ENCODE measurements around the gene LRRC4.

The LRRC4 gene

DNA sequence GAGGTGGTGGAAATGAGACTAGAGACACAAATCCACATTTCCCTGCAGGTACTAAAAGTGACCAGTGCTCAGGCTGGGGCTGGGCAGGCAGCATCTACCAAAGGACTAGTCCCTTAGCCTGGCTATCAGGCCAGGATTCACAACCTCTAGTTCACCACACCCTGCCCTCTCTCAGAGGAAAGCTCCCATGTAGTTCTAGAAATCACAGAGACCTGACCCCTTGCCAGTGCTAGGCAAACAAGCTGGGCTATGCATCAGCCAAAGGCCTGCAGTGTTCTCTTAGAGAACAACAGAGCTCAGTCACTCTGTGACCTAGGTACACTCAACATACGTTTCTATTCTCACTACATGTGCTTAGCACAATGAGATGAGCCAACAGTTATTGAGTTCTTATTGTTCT, 26.7 kb upstream of the LRRC4 start:
- DNase-seq = no peak

DNA sequence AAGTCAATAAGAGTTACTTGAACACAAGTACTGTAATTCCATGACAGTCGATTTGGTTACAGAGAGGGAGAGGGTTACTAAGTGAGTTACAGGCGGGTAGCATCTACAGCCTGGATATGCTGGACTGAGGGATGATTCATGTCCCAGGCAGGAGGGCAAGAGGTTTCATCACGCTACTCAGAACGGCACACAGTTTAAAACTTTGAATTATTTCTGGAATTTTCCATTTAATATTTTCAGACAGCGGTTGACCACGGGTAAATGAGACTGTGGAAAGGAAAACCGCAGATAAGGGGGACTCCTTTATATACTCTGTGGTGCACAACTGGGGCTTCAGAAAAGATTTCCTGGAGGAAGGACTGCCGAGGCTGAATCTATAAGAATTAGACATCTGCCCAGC, 25.7 kb upstream of the LRRC4 start:
- DNase-seq = no peak

DNA sequence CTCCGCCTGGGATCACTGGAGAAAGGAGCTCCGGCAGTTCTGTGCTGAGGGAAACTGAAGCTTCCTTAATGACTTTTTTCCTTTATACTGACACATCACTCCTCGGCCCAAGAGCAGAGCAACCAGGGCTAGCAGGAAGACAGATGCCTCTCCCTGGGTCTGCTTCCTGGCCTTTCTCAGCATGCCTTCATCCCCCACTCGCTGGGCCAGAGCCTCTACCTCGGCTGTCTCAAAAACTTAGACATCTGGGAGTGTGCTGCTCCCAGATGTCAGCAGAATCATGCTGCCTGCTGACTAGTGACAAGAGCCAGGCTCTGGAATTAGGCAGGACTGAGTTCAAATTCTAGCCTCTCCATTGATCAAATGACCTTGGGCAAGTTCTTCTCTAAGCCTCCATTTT, 24.4 kb upstream of the LRRC4 start:
- no peak for DNase-seq

DNA sequence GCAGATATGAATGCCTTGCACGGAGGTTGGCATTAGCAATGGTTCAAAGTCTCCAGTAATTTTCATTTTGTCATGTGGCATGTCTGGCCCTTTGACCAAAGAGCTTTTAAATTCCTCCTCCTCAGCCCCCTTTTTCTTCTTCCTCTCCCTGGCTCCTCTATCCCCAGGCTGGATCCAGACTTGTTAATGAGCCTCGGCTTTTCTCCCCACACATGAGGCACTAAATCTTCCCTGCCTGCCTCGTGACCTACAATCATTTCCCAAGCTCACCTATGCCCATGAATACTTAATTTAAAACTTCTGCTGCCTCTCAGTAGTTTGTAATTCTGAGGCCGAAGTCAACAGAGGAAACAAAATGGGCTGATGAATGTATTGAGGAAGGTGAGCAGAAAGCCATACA, 23.3 kb upstream of the LRRC4 start:
- DNase-seq = no peak

DNA sequence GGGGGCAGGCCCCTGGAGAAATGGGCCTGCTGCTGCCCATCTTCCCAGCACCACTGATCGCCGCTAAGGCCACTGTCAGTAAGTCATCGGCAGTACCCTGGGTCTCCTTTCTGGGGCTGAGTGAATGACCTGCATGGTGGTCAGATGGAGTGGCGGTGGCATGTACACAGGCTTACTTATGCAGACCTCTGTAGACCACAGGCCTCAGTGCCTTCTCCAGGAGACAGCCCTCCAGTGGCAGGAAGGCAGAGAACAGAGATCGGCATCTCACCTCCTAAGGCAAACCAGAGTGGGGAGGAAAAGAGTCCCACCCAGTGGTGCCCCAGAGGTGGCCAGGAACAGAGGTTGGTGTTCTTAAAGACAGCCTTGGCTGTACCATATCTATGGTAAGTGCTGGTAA, 22.8 kb upstream of the LRRC4 start:
- DNase-seq = no peak

DNA sequence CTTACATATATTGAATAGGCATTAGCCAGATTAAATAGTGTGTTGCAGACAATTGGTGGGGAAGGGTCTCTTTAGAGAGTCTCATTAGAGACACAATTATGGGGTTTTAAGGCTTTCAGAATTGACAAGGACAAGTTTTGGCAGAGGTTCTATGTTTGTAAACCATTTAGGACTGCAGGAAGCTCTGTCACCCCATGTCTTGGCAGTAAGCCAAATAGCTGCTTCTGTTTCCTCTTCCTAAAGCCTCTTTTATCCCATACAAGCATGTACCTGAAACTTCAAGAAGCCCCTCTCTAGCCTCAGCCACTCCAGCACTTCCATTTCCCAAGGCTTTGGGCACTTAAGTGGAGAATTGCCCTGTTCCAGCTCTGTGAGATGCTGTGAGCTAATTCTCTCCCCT, 21.8 kb upstream of the LRRC4 start:
- peak; percentile 85 for DNase-seq

DNA sequence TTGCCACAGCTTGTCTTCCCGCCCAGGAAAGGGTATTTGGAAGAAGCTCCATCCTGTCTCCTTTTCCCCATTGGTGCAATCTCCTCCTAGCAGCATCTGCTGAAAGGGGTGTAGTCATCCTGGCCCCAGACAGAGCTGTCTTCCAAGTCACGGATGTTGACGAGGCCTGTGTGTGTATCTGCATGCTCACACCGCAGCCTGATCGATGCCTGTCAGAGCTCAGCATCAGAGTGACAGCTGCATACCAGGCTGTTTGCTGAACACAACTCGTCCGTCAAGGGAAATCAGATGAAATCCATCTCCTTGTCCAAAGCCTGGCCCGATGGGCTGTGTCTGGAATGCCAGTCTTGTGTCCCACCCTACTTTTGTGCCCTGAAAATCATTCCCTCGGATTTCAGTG, 21.2 kb upstream of the LRRC4 start:
- peak; percentile 24 for DNase-seq

DNA sequence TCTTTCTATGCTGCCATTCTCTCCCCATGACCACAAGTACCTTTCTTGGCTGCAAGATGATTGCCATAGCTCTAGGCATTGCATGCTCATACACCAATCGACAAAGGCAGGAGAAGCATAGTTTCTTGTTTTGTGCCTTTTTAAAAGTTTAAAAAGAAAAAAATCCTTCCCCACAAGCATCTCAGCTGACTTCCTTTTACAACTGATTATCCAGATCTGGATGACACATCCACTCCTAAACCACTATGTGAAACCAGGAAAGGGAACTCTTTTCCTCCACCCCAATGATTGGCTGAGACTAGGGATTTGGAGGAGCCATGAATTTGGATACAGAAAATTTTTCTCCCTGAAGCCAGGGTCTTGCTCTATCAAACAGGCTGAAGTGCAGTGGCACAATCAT, 14.5 kb upstream of the LRRC4 start:
- no peak for DNase-seq

DNA sequence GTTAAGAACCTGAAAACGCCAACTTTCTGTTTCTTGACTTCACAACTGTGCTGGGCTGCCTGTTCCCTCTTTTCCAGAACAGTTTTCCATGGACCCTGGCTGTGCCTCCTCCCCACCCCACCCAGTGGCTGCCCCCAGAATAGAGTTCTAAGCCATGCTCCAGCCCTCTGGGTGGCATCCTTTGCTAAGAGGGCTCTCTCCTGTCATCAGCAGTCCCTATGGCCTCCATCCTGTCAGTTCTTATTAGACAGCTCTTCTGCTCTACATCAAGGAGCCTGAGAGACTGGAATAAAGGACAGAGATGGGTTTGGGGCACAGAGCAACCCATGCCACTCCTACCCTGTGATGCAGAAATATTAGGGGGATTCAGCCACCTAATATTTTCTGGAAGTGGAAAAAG, 13.9 kb upstream of the LRRC4 start:
- peak; percentile 35 for DNase-seq

DNA sequence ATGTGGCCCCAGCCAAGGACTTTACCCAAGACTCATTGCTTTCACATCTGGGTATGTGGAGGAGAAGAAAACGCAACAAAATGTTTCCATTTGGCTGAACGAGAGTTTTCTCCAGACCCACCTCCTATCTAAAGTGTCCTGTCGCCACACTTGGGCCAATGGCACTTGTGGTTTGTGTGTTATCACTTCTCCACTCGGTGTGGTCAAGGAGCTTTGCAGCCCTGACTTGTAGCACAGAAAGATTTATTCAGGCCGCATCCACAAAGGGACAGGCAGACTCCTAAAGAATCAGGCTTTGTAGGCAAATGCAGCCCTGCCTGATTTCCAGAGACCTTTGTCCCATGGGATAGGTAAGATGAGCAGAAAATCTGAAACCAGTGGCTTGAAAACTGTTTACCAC, 12.8 kb upstream of the LRRC4 start:
- peak; percentile 14 for DNase-seq

DNA sequence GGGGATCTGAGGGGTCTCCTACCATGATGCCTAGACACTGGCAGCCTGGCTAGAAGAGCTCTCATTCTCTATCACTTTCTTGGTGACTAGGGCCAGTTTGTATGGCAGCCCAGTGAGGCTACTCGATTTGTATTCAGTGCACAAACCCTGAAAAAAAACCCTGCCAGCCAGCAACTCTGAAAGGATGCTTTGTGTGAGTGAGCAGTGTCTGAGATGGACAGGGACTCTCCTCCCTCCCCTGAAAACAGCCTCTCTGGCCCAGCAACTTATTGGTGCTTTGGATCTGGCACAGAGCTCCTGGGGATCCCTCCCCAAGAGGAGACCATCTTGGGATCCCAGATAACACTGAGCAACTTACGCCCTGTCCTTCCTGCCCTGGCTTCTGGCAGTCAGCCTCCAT, 10.8 kb upstream of the LRRC4 start:
- no peak for DNase-seq

DNA sequence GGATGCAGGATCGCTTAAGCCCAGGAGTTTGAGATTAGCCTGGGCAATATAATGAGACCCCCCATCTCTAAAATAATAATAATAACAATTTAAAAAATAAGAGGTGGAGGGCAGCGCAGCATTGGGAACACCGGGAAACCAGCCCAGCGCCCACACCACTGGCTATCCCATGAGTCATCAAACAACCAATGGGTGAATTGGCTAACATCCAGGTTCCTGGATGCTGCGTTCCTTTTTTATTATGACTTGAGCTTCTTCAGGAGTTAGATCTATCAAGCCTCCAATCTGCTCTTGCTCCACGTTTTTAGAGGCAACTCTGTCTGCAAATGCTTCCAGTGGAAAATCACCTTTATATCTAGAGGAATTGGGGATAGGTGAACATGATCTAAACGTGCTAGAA, 10.0 kb upstream of the LRRC4 start:
- DNase-seq = no peak

DNA sequence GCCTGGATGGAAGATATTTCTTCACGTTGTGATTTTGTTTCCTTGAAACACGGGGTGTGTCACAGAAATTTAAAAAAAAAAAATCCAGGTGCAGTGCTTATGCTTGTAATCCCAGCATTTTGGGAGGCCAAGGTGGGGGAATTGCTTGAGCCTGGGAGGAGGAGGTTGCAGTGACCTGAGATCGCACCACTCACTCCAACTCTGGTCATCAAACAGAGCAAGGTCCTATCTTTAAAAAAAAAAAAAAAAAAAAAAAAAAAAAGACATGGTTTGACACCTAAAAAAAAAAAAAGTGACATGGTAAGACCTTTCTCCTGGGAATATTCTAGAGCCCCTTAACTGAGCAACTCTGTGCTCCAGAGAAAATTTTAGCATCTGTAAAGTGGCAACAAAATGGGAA, 9.0 kb upstream of the LRRC4 start:
- no peak for DNase-seq

DNA sequence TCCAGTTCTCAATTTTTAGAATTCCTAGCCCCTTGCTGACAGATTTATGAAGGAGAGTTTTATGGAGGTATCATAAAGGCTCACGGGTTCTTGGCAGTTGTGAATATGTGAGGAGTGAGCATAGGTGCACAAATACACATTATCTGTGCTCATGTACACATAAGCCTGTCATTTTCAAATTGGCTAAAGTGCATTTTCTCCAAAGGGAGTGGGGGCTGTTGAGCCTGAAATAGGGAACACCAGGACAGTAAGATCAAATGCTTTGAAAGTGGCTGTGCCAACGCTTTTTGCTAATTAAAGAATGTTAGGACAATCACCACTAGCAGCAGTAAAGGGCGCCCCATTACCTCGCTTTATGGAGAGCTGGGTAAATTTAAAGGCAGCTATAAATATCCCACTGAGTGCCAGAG, 8.3 kb upstream of the LRRC4 start:
- DNase-seq = no peak

DNA sequence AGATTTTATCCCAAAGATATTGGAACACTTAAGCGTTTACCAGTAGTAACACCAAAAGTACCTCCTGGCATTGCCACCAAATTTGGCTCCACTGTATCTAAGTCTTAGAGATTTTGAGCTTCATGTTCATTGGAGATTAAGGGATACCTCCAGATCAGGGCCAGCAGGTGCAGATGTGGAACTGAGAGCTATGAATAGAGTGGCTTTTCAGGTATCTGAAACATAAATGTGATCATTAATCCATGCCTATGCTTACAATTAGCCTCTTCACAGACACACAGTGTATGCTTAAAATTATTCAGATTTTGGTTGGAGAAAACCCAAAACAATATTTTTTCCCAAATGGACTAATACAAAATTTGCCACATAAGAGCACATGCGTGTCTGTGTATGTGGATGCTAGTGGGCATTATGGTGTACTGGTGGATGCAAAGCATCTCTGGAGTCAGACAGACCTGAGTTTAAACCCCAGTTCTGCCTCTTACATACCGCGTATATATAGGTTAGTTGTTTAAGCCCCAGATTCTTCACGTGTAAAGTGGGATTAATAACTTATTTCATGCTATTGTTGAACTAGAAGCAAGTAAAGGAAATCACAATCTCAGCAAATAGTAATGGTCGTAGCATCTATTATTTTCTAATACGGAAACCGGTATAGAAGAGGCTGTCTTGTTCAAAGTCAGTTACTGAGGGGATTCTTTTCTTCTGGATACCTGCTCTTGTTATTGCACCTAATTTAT, 6.8 kb upstream of the LRRC4 start:
- no peak for DNase-seq

DNA sequence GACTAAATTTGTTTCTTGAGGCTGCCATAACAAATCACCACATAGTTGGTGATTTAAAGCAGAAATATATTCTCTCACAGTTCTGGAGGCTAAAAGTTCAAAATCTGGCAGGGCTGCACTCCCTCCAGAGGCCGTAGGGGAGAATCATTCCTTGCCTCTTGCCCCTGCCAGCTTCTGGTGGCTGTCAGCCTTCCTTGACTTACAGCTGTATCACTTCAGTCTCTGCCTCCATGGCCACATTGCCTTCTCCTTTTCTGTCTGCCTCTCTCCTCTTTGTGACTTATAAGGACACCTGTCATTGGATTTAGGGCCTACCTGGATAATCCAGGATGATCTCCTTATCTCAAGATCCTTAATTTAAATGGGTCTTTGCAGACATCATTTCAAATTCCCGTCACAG, 5.8 kb upstream of the LRRC4 start:
- DNase-seq = peak; percentile 69

DNA sequence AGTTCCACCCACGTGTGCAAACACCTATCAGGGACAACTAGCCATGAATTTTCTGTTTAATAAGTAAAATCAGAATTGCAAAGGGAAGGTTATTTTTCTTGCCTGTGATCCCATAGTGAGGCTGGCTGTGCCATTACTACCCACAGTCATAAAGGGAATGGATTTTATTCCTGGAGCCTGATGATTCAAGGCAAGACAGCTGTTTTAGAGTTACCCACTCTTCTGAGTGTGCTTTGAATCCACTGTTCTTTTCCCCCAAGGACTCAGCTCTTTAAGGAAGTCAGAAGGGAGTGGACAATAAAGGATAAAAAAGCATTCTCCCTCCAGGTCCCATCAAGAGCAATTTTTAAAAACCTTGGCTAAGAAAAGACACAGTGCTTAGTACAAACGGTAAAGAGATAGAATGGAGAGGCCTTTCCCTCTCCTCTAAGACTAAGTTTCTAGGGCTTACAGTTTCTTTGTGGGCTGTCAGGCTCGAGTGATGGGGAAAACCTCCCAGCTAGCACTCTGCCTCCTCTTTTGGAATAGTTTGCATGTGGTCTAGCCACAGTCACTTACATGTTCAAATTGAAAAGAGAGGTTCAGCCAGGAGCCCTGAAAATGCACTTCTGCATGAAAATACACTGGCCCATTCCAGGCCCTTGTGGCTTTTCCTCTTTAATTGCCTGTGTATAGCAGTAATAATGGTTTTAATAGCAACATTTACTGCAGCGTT, 5.1 kb upstream of the LRRC4 start:
- no peak for DNase-seq

DNA sequence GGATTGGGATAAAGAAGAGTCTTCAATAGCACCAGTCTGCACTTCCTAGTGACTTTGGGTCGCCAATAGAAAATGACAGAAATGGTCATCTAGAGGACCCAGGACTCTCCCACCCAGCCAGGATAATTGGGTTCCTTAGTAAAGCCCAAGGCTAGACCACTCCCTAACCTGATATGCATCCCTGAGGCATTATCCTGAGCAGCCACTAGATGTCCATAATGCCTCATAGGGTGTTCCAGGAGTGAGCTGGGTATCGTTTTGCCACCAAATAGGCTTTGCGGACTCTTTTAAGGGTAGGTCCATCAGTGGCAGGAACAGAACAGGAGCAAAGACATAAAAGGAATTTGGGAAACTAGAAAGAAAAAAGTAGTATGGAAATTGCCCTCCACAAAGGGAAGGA, 4.5 kb upstream of the LRRC4 start:
- DNase-seq = peak; percentile 73

DNA sequence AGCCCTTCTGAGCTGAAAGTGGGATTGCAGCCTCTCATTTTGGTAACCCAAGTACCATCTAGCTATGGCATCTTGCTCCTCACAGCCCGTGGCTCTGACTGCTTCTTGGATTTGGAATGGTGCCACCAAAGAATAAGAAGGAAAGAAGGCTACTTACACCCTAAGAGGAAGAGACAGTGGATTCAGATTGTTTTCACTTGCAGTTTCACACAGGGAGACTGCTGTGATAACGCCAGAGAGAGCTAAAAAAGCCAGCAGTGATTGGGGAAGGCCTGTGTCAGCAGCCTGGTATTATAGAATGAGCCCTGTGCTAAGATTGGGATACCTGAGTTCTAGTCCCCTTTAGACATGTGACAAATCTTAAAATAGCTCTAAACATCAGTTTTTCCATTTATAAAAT, 3.6 kb upstream of the LRRC4 start:
- no peak for DNase-seq

DNA sequence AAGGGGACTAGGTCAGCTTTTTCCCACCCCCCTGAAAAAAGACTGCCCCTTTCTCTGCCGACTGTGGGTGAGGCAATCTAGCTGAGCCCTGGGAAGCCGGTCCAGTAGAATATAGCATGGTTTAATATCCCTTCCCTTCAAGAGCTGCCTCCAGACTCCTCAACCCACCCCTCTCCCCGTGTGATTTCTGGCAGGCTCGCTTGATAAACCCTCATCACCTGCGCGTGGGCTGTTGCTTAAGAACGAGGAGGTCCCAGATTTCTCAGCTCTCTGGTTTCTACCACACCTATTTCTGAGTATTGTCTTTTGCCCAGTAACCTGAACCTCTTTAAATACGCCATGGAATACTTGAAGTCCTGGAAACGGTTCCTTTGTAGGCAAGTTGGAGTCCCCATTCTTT, 2.0 kb upstream of the LRRC4 start:
- no peak for DNase-seq

DNA sequence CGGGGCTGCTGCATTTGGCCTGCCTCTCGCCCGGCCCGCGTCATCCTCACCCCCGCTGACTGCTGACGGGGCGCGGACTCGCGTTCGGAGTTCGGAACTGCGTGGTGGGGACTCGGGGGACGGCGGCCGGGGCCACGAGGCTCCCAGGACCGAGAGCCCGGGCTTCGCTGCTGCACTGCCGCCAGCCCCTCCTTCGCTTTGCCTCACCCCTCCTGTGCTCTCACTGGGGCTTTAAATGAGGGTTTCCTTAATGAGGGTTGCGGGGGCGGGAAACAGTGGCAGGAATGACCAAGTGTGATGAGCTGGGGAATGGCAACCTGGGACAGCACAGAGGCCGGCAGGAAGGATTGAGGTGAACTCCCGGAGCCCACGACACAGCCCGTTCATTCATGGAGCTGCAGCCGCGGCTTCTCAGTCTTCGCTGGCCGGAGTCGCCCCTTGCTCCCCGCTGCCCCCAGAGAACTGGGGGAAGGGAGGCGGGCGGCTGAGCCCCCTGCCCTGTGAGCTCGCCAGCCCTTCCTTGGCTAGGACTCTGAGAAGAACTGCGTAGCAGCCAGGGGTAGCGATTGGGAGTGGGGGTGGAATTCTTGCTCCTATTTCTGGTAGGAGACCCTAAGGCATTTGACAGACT, 1.5 kb upstream of the LRRC4 start:
- DNase-seq = no peak

DNA sequence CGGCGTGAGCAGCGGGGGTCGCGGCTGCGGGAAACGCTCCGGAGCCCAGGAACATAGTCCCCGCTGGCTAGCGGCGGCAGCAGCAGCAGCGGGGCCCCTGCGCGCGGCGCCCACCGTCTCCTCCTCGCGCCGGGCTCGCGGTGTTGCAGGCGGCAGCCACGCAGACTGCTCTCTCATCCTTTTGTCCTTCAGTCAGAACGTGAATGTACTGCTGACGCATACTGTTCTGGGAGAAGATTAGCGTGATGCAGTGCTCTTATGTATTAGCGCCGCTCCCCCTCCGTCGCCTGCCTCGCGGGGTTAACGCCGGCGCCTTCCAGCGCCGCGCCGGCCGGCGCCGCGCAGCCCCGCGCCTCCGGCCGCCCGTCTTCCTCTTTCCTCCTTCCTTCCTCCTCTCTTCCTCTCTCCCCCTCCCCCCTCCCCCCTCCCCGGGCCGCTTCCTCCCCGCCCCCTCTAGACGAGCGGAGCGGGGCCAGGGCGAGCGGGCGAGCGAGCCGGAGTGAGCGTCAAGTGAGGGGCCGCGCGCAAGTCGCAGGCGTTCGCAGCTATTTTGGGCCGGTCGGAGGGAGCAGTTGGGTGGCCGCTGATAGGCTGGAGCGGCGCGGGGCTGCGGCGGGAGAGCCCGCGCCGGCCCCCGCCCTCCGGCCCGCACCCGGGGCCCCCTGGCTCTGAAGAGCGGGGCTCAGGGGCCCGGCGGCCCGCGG, 816 bp upstream of the LRRC4 start:
- DNase-seq = peak; percentile 92

DNA sequence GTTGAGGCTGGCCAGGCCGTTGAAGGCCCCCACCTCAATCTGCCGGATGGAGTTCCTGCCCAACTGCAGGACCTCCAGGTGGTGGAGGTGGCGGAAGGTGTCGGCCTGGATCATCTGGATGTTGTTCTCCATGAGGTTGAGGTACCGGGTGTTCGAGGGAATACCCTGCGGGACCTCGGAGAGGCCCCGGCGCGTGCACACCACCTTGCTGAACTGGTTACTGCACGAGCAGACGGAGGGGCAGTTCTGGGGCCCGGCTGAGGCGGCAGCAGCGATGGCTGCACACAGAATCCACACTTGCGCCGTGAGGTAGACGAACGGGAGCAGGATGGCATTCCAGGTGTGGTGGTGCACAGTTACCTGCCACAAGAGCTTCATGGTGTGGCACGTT, 979 bp downstream of the LRRC4 start:
- DNase-seq = no peak
